GM19467 (cell line): ENCODE data around the gene ZNF248.

Experiments
- ATAC-seq: cut with Tn5 transposase; IDR thresholded peaks from one replicate; pipeline ENCODE4 v1.9.1; 2021; ENCODE audit warnings: mild to moderate bottlenecking, moderate library complexity; ENCODE audit not compliant: unreplicated experiment

The ZNF248 gene

GRCh38 chr10:37826806-37827205 lies 30.6 kb downstream of the ZNF248 start:
- ATAC-seq: no peak

GRCh38 chr10:37821237-37821636 lies 36.2 kb downstream of the ZNF248 start:
- no peak for ATAC-seq

GRCh38 chr10:37819797-37820196 lies 37.6 kb downstream of the ZNF248 start:
- no peak for ATAC-seq

GRCh38 chr10:37816290-37816689 lies 41.1 kb downstream of the ZNF248 start:
- no peak for ATAC-seq

GRCh38 chr10:37813763-37814162 lies 43.6 kb downstream of the ZNF248 start:
- no peak for ATAC-seq

- no peak for ATAC-seq
Observed at GRCh38 chr10:37812290-37812689, 45.1 kb downstream of the ZNF248 start.

- no peak for ATAC-seq
Observed at GRCh38 chr10:37803269-37803668, 54.1 kb downstream of the ZNF248 start.

GRCh38 chr10:37801557-37801956 lies 55.9 kb downstream of the ZNF248 start:
- no peak for ATAC-seq

- no peak for ATAC-seq
Observed at GRCh38 chr10:37794305-37794976, 63.0 kb downstream of the ZNF248 start.

- no peak for ATAC-seq
Observed at GRCh38 chr10:37789590-37789989, 67.8 kb downstream of the ZNF248 start.

- no peak for ATAC-seq
Observed at GRCh38 chr10:37784678-37785077, 72.7 kb downstream of the ZNF248 start.

- ATAC-seq: no peak
Observed at GRCh38 chr10:37780536-37780935, 76.9 kb downstream of the ZNF248 start.

- ATAC-seq: no peak
Observed at GRCh38 chr10:37777056-37777455, 80.4 kb downstream of the ZNF248 start.

GRCh38 chr10:37775612-37776011 lies 81.8 kb downstream of the ZNF248 start:
- ATAC-seq: no peak

GRCh38 chr10:37774351-37774750 lies 83.1 kb downstream of the ZNF248 start:
- no peak for ATAC-seq

GRCh38 chr10:37765216-37765615 lies 92.2 kb downstream of the ZNF248 start:
- no peak for ATAC-seq

- no peak for ATAC-seq
Observed at GRCh38 chr10:37763132-37763531, 94.3 kb downstream of the ZNF248 start.

- ATAC-seq: no peak
Observed at GRCh38 chr10:37762287-37762686, 95.1 kb downstream of the ZNF248 start.

- no peak for ATAC-seq
Observed at GRCh38 chr10:37760817-37761216, 96.6 kb downstream of the ZNF248 start.

- ATAC-seq: no peak
Observed at GRCh38 chr10:37758074-37758473, 99.3 kb downstream of the ZNF248 start.

GRCh38 chr10:37754538-37755323 lies 102.7 kb downstream of the ZNF248 start:
- no peak for ATAC-seq

GRCh38 chr10:37752334-37752875 lies 105.0 kb downstream of the ZNF248 start:
- no peak for ATAC-seq
